Hepatocyte (in vitro differentiated cells): Measurements from ENCODE around the gene SHROOM3. TPM values are rescaled to one million over a fixed set of nuclear protein-coding genes. Genes with fewer than 3 reads are reported as not detected.
"Not testable (repeated sequence)": the region's sequence is repeated elsewhere in the genome, so short reads cannot be mapped to it uniquely, and the experiment has no call there.

Experiments used
- DNase-seq: peaks from one replicate; pipeline ENCODE4 v3.0.0-alpha.2; 2016; ENCODE audit warnings: low spot score
- H2AFZ ChIP-seq: fragments of 200-600 bp; sonication (generic); 2 replicates; pipeline ENCODE4 v1.6.0; 2016; ENCODE audit warnings: antibody characterized with exemption, mild to moderate bottlenecking
- H3K27ac ChIP-seq: fragments of 200-600 bp; sonication (generic); 2 replicates; pipeline ENCODE4 v1.5.1; 2016; ENCODE audit warnings: mild to moderate bottlenecking
- H3K27me3 ChIP-seq: fragments of 200-600 bp; sonication (generic); 2 replicates; pipeline ENCODE4 v1.6.1; 2016
- H3K36me3 ChIP-seq: fragments of 200-600 bp; sonication (generic); replicated peaks from 2 replicates; pipeline ENCODE4 v1.5.1; 2016; ENCODE audit warnings: low read depth; ENCODE audit not compliant: insufficient read depth
- H3K4me1 ChIP-seq: fragments of 200-600 bp; sonication (generic); 2 replicates; pipeline ENCODE4 v1.5.1; 2016; ENCODE audit warnings: mild to moderate bottlenecking, moderate library complexity; ENCODE audit not compliant: insufficient read depth
- H3K4me2 ChIP-seq: fragments of 200-600 bp; sonication (generic); 2 replicates; pipeline ENCODE4 v1.6.0; 2016
- H3K4me3 ChIP-seq: fragments of 200-600 bp; sonication (generic); 2 replicates; pipeline ENCODE4 v1.5.1; 2016; ENCODE audit warnings: mild to moderate bottlenecking
- H3K79me2 ChIP-seq: fragments of 200-600 bp; sonication (generic); 2 replicates; pipeline ENCODE4 v1.6.0; 2017; ENCODE audit warnings: mild to moderate bottlenecking
- H3K9me2 ChIP-seq: fragments of 200-600 bp; sonication (generic); replicated peaks from 2 replicates; pipeline ENCODE4 v1.6.0; 2017; ENCODE audit warnings: mild to moderate bottlenecking; ENCODE audit not compliant: insufficient read depth
- H3K9me3 ChIP-seq: fragments of 200-600 bp; sonication (generic); 2 replicates; pipeline ENCODE4 v1.5.1; 2016; ENCODE audit warnings: low read depth, mild to moderate bottlenecking
- H4K20me1 ChIP-seq: fragments of 200-600 bp; sonication (generic); 2 replicates; pipeline ENCODE4 v1.6.0; 2016; ENCODE audit warnings: mild to moderate bottlenecking; ENCODE audit not compliant: insufficient read depth, poor library complexity, severe bottlenecking
- CTCF ChIP-seq: fragments of 200-600 bp; sonication (generic); IDR thresholded peaks from 2 replicates; pipeline ENCODE4 v1.5.1; 2016; ENCODE audit warnings: antibody characterized with exemption, mild to moderate bottlenecking; ENCODE audit not compliant: poor library complexity
- EZH2 ChIP-seq: fragments of 200-600 bp; sonication (generic); IDR thresholded peaks from 2 replicates; pipeline ENCODE4 v1.6.1; 2016; ENCODE audit warnings: antibody characterized with exemption, mild to moderate bottlenecking, borderline replicate concordance
- EZH2phosphoT487 ChIP-seq: fragments of 200-600 bp; sonication (generic); IDR thresholded peaks from one replicate; pipeline ENCODE4 v1.6.1; 2018; ENCODE audit warnings: antibody characterized with exemption, mild to moderate bottlenecking, low read depth, moderate library complexity; ENCODE audit not compliant: unreplicated experiment, severe bottlenecking
- WGBS: methylation state at CpG from one replicate; pipeline ENCODE4 v1.1.6; 2016; ENCODE audit warnings: low lambda C conversion rate; ENCODE audit errors: missing lambda C conversion rate; 5-methylcytosine and 5-hydroxymethylcytosine counted together
- polyA plus RNA-seq: library from polyadenylated mRNA; unstranded; fragments of >200 nt; fragmentation: Nextera tagmentation; extraction: Ambion mirVana; gene quantifications from 2 replicates; pipeline ENCODE4 v1.2.1, GENCODE V29; 2016
- total RNA-seq: library from RNA; depleted of rRNA; stranded (reverse); fragments of >200 nt; gene quantifications from 2 replicates; pipeline ENCODE4 v1.2.3, GENCODE V29; 2014

The SHROOM3 gene
- total and polyA plus RNA-seq, 2 experiments from 2014 or later = 35.0 to 63.1 TPM

- TF ChIP-seq EZH2 (no peak), CTCF (no peak), EZH2phosphoT487 (no peak)
- Histone ChIP-seq H3K36me3 (no peaks in the 10 kb centered on the region), H2AFZ (no peak within 1 kb of the TSS), H4K20me1 (no peaks in the 10 kb centered on the region), H3K4me1 (no peaks in the 10 kb centered on the region), H3K27ac (no peak within 1 kb of the TSS), H3K4me3 (no peak within 1 kb of the TSS), H3K9me2 (no peaks in the 10 kb centered on the region), H3K4me2 (no peak within 1 kb of the TSS), H3K79me2 (no peaks in the 10 kb centered on the region), H3K9me3 (no peaks in the 10 kb centered on the region), H3K27me3 (no peaks in the 10 kb centered on the region)
- no peak for DNase-seq
- 98% methylated on average over 28 of the region's 79 CpGs for WGBS
Observed at GRCh38 chr4:76420762-76421581, 14.1 kb upstream of the SHROOM3 start, which contains the start of gene CCDC158. TSS of gene CCDC158 (minus strand) at chr4:76421141. CDS start at chr4:76403207, 17,934 bp downstream.

GRCh38 chr4:76423159-76423558 is 11.9 kb upstream of the SHROOM3 start:
- 95% methylated on average over 14 of the region's 27 CpGs for WGBS
- H3K9me2 ChIP-seq, H3K9me3 ChIP-seq, H3K36me3 ChIP-seq, H3K4me2 ChIP-seq, H3K4me3 ChIP-seq, H2AFZ ChIP-seq, H3K4me1 ChIP-seq, H3K27ac ChIP-seq, H4K20me1 ChIP-seq, H3K79me2 ChIP-seq, H3K27me3 ChIP-seq, DNase-seq: not testable (repeated sequence)

GRCh38 chr4:76426272-76426671 is 8.8 kb upstream of the SHROOM3 start:
- no peak overlapping the region for H3K4me3 ChIP-seq
- no peaks in the 10 kb centered on the region for H3K9me2 ChIP-seq
- H4K20me1 ChIP-seq = no peaks in the 10 kb centered on the region
- no peak for DNase-seq
- WGBS = 58% methylated on average over 2 of the region's 2 CpGs
- TF ChIP-seq CTCF (peak; percentile 34), EZH2 (no peak), EZH2phosphoT487 (no peak)
- no peaks in the 10 kb centered on the region for H3K4me1 ChIP-seq
- H3K4me2 ChIP-seq = peak overlapping the region; percentile 10
- no peak overlapping the region for H3K27ac ChIP-seq
- no peaks in the 10 kb centered on the region for H3K9me3 ChIP-seq
- H2AFZ ChIP-seq = no peak overlapping the region
- H3K36me3 ChIP-seq = no peaks in the 10 kb centered on the region
- no peaks in the 10 kb centered on the region for H3K79me2 ChIP-seq
- H3K27me3 ChIP-seq = no peaks in the 10 kb centered on the region

- no peak overlapping the region for H3K4me3 ChIP-seq
- H3K27ac ChIP-seq = no peak overlapping the region
- H3K4me2 ChIP-seq = no peak overlapping the region
- no peaks in the 10 kb centered on the region for H4K20me1 ChIP-seq
- TF ChIP-seq EZH2phosphoT487 = no peak
- no peak for TF ChIP-seq EZH2
- TF ChIP-seq CTCF = no peak
- no peak overlapping the region for H2AFZ ChIP-seq
- no peaks in the 10 kb centered on the region for H3K9me2 ChIP-seq
- H3K79me2 ChIP-seq = no peaks in the 10 kb centered on the region
- no peak for DNase-seq
- 91% methylated on average over 1 of the region's 1 CpG for WGBS
- no peaks in the 10 kb centered on the region for H3K9me3 ChIP-seq
- no peaks in the 10 kb centered on the region for H3K4me1 ChIP-seq
- H3K36me3 ChIP-seq = no peaks in the 10 kb centered on the region
- H3K27me3 ChIP-seq = no peaks in the 10 kb centered on the region
Observed at GRCh38 chr4:76429636-76430035, 5.4 kb upstream of the SHROOM3 start.
